HepG2 (cell line): Measurements from ENCODE around the gene ZMIZ1. TPM values are rescaled to one million over a fixed set of nuclear protein-coding genes. Genes with fewer than 3 reads are reported as not detected.

Experiments used
- CC2D1A ChIP-seq: sonication (generic); formaldehyde crosslinking; IDR thresholded peaks from 2 replicates; pipeline ENCODE4 v1.8.1; 2023; ENCODE audit warnings: mild to moderate bottlenecking, missing genetic modification reagents
- ESRRA ChIP-seq: sonication (generic); formaldehyde crosslinking; IDR thresholded peaks from 2 replicates; pipeline ENCODE4 v1.5.1; 2020; ENCODE audit warnings: mild to moderate bottlenecking, low read depth, missing genetic modification reagents
- FOXA3 ChIP-seq: IDR thresholded peaks from 2 replicates; pipeline ENCODE4 v1.6.1; 2016; ENCODE audit warnings: missing genetic modification reagents, missing compliant biosample characterization
- FOXK2 ChIP-seq: fragments of 450-650 bp; IDR thresholded peaks from 2 replicates; pipeline ENCODE4 v1.6.1; 2016
- HNRNPLL ChIP-seq: fragments of 200-400 bp; formaldehyde crosslinking; IDR thresholded peaks from 2 replicates; pipeline ENCODE4 v1.6.1; 2017; ENCODE audit warnings: mild to moderate bottlenecking, low read depth, low read length; ENCODE audit not compliant: poor library complexity, severe bottlenecking
- JUNB ChIP-seq: sonication (generic); formaldehyde crosslinking; IDR thresholded peaks from 2 replicates; pipeline ENCODE4 v1.8.0; 2022; ENCODE audit warnings: missing genetic modification reagents, mild to moderate bottlenecking, borderline replicate concordance
- KDM1A ChIP-seq: IDR thresholded peaks from 2 replicates; pipeline ENCODE4 v1.6.1; 2016; ENCODE audit warnings: missing compliant biosample characterization
- KLF15 ChIP-seq: sonication (generic); formaldehyde crosslinking; IDR thresholded peaks from 2 replicates; pipeline ENCODE4 v1.8.1; 2023; ENCODE audit warnings: borderline replicate concordance, mild to moderate bottlenecking, inconsistent platforms, missing genetic modification reagents, mixed read lengths
- NFAT5 ChIP-seq: sonication (generic); formaldehyde crosslinking; IDR thresholded peaks from 2 replicates; pipeline ENCODE4 v1.4.0; 2020; ENCODE audit warnings: missing genetic modification reagents
- NFRKB ChIP-seq: fragments of 450-650 bp; IDR thresholded peaks from 2 replicates; pipeline ENCODE4 v1.6.1; 2017
- PBX3 ChIP-seq: sonication (generic); formaldehyde crosslinking; IDR thresholded peaks from 2 replicates; pipeline ENCODE4 v1.8.1; 2023; ENCODE audit warnings: missing genetic modification reagents, inconsistent platforms, borderline replicate concordance
- PCBP1 ChIP-seq: fragments of 200-400 bp; formaldehyde crosslinking; IDR thresholded peaks from 2 replicates; pipeline ENCODE4 v1.6.1; 2017; ENCODE audit warnings: mild to moderate bottlenecking, low read depth, low read length, borderline replicate concordance
- PTBP1 ChIP-seq: fragments of 200-400 bp; formaldehyde crosslinking; IDR thresholded peaks from 2 replicates; pipeline ENCODE4 v1.6.1; 2018; ENCODE audit warnings: low read length, low read depth; ENCODE audit not compliant: poor library complexity, severe bottlenecking
- RXRA ChIP-seq: sonication (generic); formaldehyde crosslinking; IDR thresholded peaks from 2 replicates; pipeline ENCODE4 v1.5.1; 2020; ENCODE audit warnings: missing genetic modification reagents
- SMC3 ChIP-seq: IDR thresholded peaks from 2 replicates; pipeline ENCODE4 v1.6.1; 2011; ENCODE audit warnings: low read length, improper control_type of control experiment
- SNRNP70 ChIP-seq: fragments of 200-400 bp; formaldehyde crosslinking; IDR thresholded peaks from 2 replicates; pipeline ENCODE4 v1.6.1; 2017; ENCODE audit warnings: mild to moderate bottlenecking, low read depth, low read length, moderate library complexity
- THAP8 ChIP-seq: sonication (generic); formaldehyde crosslinking; IDR thresholded peaks from 2 replicates; pipeline ENCODE4 v1.5.1; 2020; ENCODE audit warnings: missing genetic modification reagents, mild to moderate bottlenecking, borderline replicate concordance
- ZBTB1 ChIP-seq: sonication (generic); formaldehyde crosslinking; IDR thresholded peaks from 2 replicates; pipeline ENCODE4 v1.4.0; 2020; ENCODE audit warnings: missing genetic modification reagents, borderline replicate concordance
- ZFP36L1 ChIP-seq: sonication (generic); formaldehyde crosslinking; IDR thresholded peaks from 2 replicates; pipeline ENCODE4 v1.8.0; 2022; ENCODE audit warnings: mild to moderate bottlenecking, missing genetic modification reagents, moderate library complexity
- ZNF333 ChIP-seq: sonication (generic); formaldehyde crosslinking; IDR thresholded peaks from 2 replicates; pipeline ENCODE4 v1.4.0; 2020; ENCODE audit warnings: mild to moderate bottlenecking, missing genetic modification reagents, borderline replicate concordance
- ZNF446 ChIP-seq: sonication (generic); formaldehyde crosslinking; IDR thresholded peaks from 2 replicates; pipeline ENCODE4 v1.5.0; 2020; ENCODE audit warnings: mild to moderate bottlenecking, missing genetic modification reagents
- ZNF552 ChIP-seq: sonication (generic); formaldehyde crosslinking; IDR thresholded peaks from 2 replicates; pipeline ENCODE4 v1.9.0; 2022; ENCODE audit warnings: missing genetic modification reagents, mild to moderate bottlenecking, borderline replicate concordance
- ZNF557 ChIP-seq: sonication (generic); formaldehyde crosslinking; IDR thresholded peaks from 2 replicates; pipeline ENCODE4 v1.4.0; 2020; ENCODE audit warnings: missing genetic modification reagents
- ZNF678 ChIP-seq: sonication (generic); formaldehyde crosslinking; IDR thresholded peaks from 2 replicates; pipeline ENCODE4 v1.4.0; 2020; ENCODE audit warnings: mild to moderate bottlenecking, missing genetic modification reagents
- polyA plus RNA-seq, 8 experiments: library from polyadenylated mRNA; depleted of rRNA in 3 of 8; stranded (reverse) in 7 of 8; unstranded in 1 of 8; fragments of >200 nt; fragmentation: Illumina TruSeq in 4 of 8; extraction: Trizol in 4 of 8; gene quantifications; 2 replicates each; pipeline versions ENCODE4 v1.2.1 to v1.2.3, GENCODE V29; 2011 to 2016; ENCODE audit warnings: low read depth in 4 of 8, missing spikeins in 1 of 8, mixed read lengths in 1 of 8; ENCODE audit not compliant: insufficient read depth in 1 of 8
- total RNA-seq, 5 experiments: library from RNA; depleted of rRNA; stranded (reverse); fragments of >200 nt; fragmentation: Illumina TruSeq; extraction: Trizol; gene quantifications; 2 replicates each; pipeline ENCODE4 v1.2.3, GENCODE V29; 2016; ENCODE audit warnings: low read depth in 1 of 5

ZMIZ1 gene
- total and polyA plus RNA-seq, 2 of the 13 experiments (the other 11 are each of a cell fraction or from before 2014, with no cell fraction given): 5.3 to 10.2 TPM

GRCh38 chr10:79058899-79059841 is 9.6 kb upstream of the ZMIZ1 start (continued):
- TF ChIP-seq THAP8 (CRISPR knock-in tag): no peak
- no peak for TF ChIP-seq HNRNPLL
- TF ChIP-seq SMC3: peak; percentile 47
- TF ChIP-seq KDM1A: peak; percentile 99
- peak; percentile 80 for TF ChIP-seq ZFP36L1 (CRISPR knock-in tag)
- TF ChIP-seq ZNF333 (CRISPR knock-in tag): no peak; the same call in 1 of the 2 replicates
- no peak for TF ChIP-seq NFRKB
- peak; percentile 56; the same call in 1 of the 2 replicates for TF ChIP-seq JUNB (CRISPR knock-in tag)
- TF ChIP-seq KLF15 (CRISPR knock-in tag): no peak
- TF ChIP-seq FOXA3: peak; percentile 97
- no peak for TF ChIP-seq PTBP1
- 0 out of 2 replicates have a peak, but pooled peaks have one; percentile 58 for TF ChIP-seq ZNF557 (CRISPR knock-in tag)
- no peak for TF ChIP-seq ZNF678 (CRISPR knock-in tag)
- no peak; the same call in 1 of the 2 replicates for TF ChIP-seq ZNF552
- TF ChIP-seq ZNF446 (CRISPR knock-in tag): no peak
- no peak for TF ChIP-seq ZBTB1 (CRISPR knock-in tag)
- TF ChIP-seq NFAT5 (CRISPR knock-in tag): no peak
- no peak for TF ChIP-seq PBX3
- TF ChIP-seq PCBP1: no peak
- no peak for TF ChIP-seq FOXK2
- TF ChIP-seq SNRNP70: no peak
- TF ChIP-seq ESRRA: peak; percentile 89
- no peak for TF ChIP-seq CC2D1A
- peak; percentile 92; the same call in 1 of the 2 replicates for TF ChIP-seq RXRA
